GM12801 (cell line): Measurements from ENCODE around the gene NPVF.

Source experiments
- TF ChIP-seq, protein P1 (sequence below): IDR thresholded peaks from one replicate; pipeline ENCODE4 v1.5.1; 2011; ENCODE audit warnings: control low read depth; ENCODE audit not compliant: insufficient read length; ENCODE audit errors: extremely low read depth

NPVF gene

GRCh38 chr7:25244254-25245033, 16.2 kb upstream of the NPVF start:
- TF ChIP-seq, protein P1, sequence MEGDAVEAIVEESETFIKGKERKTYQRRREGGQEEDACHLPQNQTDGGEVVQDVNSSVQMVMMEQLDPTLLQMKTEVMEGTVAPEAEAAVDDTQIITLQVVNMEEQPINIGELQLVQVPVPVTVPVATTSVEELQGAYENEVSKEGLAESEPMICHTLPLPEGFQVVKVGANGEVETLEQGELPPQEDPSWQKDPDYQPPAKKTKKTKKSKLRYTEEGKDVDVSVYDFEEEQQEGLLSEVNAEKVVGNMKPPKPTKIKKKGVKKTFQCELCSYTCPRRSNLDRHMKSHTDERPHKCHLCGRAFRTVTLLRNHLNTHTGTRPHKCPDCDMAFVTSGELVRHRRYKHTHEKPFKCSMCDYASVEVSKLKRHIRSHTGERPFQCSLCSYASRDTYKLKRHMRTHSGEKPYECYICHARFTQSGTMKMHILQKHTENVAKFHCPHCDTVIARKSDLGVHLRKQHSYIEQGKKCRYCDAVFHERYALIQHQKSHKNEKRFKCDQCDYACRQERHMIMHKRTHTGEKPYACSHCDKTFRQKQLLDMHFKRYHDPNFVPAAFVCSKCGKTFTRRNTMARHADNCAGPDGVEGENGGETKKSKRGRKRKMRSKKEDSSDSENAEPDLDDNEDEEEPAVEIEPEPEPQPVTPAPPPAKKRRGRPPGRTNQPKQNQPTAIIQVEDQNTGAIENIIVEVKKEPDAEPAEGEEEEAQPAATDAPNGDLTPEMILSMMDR: no peak

- TF ChIP-seq, protein P1: no peak
These were observed 14.4 kb upstream of the NPVF start for GRCh38 chr7:25242678-25243077.

GRCh38 chr7:25240896-25241295, 12.6 kb upstream of the NPVF start:
- TF ChIP-seq, protein P1: no peak

DNA sequence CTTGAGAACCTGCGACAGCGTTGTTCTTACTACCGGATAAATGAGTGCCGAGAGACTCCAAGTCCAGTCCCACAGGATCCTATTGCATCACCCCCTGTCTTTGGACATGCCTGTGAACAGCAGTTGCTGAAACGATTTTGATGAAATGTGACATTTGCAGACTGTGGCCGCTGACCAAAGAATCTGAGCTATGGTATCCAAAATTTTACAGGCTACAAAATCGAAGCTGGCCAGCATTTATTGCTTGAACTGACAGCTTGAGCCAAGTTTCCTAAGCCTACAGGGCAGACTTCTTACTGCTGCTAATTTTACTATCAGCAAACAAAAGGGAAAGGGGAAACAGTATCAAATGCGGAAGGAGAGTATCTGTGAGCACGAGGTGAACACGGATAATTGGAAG, 12.1 kb upstream of the NPVF start:
- TF ChIP-seq, protein P1: no peak

GRCh38 chr7:25239888-25240287, 11.6 kb upstream of the NPVF start:
- TF ChIP-seq, protein P1: no peak

DNA sequence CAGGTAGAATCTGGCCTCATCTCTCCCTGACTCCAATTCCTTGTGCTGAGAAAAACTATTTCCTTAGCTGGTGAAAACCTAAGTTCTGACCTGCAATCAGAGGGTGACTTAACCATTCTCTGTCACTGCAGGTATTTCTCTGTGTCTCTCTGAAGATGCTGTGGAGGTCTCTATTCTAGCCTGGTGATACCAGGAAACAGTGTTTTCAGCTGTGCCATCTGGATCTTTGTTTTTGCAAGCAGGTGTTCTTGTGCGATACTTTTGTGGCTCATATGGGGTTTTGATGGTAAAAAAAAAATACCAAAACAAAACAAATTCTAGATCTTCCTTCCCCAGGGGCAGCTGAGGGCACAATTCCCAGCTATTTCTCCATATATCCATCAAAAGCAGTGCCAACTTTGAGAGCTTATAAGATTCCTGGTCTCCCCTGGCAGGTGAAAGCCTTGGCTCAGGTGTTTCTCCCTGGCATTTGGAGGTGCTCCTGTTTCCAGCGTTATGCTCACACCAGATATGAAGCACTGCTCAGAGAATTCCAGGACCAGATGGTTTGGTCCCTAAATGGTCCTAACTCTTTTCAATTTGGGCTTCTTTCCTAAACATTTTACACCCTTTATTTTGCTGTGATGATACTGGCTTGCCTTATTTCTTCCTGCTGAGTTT, 9.9 kb upstream of the NPVF start:
- TF ChIP-seq, protein P1: no peak

DNA sequence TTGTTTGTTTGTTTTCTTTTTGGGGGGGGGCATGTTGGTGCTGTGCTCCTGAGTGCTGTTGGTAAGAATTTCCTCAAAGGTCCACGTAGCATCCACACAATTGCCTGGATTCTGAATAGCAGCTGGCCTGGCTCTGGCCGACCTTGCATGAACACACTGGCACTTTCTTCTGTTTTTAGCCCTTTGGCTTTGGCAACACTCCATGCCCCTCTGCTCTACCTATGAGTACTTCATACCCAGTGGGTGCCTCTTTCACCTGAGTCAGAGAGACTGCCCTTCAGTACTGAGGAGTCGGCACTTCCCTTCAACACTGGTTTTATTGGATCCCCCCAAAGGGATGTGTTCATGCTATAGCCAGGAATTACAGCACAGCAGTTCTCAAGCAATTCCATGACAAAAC, 7.2 kb upstream of the NPVF start:
- TF ChIP-seq, protein P1: no peak
